Liver (tissue), 3 donors: ENCODE results near the gene GARNL3.

Experiments used
- CTCF ChIP-seq: fragments of 150-350 bp; IDR thresholded peaks from 2 replicates; pipeline ENCODE4 v1.5.1; 2017; ENCODE audit warnings: improper control_type of control experiment, low read depth, low read length; ENCODE audit not compliant: missing input control
- EGR1 ChIP-seq, 2 donors: IDR thresholded peaks; 2 replicates each; pipeline ENCODE4 v1.6.1; 2016 to 2018; ENCODE audit warnings: antibody characterized with exemption in 2 of 2, low read depth in 2 of 2
- HNF4G ChIP-seq: IDR thresholded peaks from 2 replicates; pipeline ENCODE4 v1.6.1; 2016; ENCODE audit warnings: antibody characterized with exemption
- REST ChIP-seq: IDR thresholded peaks from 2 replicates; pipeline ENCODE4 v1.6.1; 2016; ENCODE audit warnings: antibody characterized with exemption, mild to moderate bottlenecking
- TAF1 ChIP-seq: conservative IDR thresholded peaks from 2 replicates; pipeline ENCODE4 v1.6.1; 2016; ENCODE audit warnings: antibody characterized with exemption, mild to moderate bottlenecking
- ZBTB33 ChIP-seq: IDR thresholded peaks from 2 replicates; pipeline ENCODE4 v1.6.1; 2016; ENCODE audit warnings: antibody characterized with exemption
- donor health status: healthy.
- donor health status: healthy.

- TF ChIP-seq CTCF: no peak
- no peak for TF ChIP-seq REST
- TF ChIP-seq EGR1 (IDR thresholded peaks at IDR 0.05; ENCODE audit: low read depth in 2 of 2): no peak
- TF ChIP-seq TAF1: no peak
- no peak for TF ChIP-seq HNF4G
- TF ChIP-seq ZBTB33: no peak
These were observed 21.4 kb downstream of the GARNL3 start for GRCh38 chr9:127285965-127286364.
